HTR-8/SVneo (cell line): Measurements from ENCODE around the gene IQSEC3.
A peak's percentile ranks its signal among the peaks of the same experiment; 100 is the strongest.
"Not testable (repeated sequence)": the region's sequence is repeated elsewhere in the genome, so short reads cannot be mapped to it uniquely, and the experiment has no call there.

Experiments
- DNase-seq: peaks from one replicate; pipeline ENCODE4 v3.0.0; 2011; ENCODE audit warnings: low spot score, mixed read lengths; ENCODE audit not compliant: insufficient read length
- FAIRE-seq: peaks from 2 replicates; lab custom pipeline; 2011; peaks lifted over from hg19 to GRCh38; lab: Jason Lieb, UNC

Gene IQSEC3

DNA sequence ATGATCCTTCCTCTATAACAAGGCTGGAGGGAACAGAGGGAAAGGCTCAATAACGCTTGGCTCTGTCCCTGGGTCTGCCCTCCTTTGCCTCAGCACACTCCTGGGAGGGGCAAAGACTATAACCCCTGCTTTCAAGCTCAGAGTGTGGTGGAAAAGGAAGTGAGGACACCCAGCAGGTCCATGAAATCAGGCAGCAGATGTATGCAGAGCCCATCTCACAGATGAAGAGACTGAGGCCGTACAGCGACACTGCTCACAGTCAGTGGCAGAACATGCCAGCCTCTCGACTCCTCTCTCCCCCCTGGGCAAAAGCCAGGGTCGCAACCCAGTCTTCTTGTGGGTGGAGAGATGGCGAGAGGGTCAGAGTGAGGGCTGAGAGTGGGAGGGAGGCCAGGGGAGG is 107.6 kb downstream of the IQSEC3 start:
- FAIRE-seq (no peak), DNase-seq (no peak)

DNA sequence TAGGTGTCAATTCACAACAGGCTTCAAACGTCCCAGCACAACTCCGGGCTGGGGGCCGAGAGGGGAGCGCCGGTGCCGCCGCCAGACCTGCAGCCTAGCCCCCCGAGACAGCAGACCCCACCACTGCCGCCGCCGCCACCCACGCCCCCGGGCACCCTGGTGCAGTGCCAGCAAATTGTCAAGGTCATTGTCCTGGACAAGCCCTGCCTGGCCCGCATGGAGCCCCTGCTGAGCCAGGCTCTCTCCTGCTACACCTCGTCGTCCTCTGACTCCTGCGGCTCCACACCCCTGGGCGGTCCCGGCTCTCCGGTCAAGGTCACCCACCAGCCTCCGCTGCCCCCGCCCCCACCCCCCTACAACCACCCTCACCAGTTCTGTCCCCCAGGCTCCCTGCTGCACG is 108.0 kb downstream of the IQSEC3 start:
- FAIRE-seq, result no peak

DNA sequence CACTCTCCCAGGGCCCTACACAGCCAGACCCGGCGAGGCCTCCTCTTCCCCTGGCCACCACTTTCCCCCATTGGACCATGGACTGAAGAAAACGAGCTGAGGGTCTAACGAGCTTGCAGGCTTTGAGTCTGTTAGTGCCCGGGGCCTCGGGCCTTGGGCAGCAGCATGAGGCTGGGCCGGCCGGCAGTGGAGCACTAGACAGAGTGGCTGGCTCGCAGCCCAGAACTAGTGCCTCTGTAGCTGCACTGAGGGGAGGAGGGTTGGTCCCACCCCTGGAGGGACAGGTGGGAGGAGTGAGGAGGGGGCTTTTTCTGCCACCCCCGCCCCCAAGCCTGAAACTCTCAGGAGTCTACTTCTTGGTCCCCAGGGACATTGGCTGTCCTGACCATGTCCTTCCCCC is 108.7 kb downstream of the IQSEC3 start:
- FAIRE-seq, result no peak
- DNase-seq, result no peak

More for the DNA sequence above, 108.0 kb downstream of the IQSEC3 start:
- DNase-seq, result no peak

DNA sequence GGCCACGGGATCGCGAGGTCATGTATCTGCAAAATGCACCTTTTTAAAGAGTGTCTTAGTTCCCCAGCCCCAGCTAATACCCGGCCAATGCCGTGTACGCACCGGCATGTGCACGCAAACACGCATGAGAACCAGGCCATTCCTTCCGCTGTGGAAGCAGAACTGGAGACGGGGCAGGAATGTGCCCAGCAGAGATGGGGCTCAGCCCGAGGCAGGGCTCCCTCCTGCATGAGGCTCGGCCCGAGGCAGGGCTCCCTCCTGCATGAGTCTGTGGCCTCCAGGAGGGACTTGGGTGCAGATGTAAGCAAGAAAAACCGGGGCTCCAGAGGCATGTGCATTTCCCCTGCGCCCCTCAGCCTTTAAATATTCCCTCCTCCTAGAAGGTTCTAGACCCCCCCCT is 109.2 kb downstream of the IQSEC3 start:
- FAIRE-seq (no peak), DNase-seq (no peak)

DNA sequence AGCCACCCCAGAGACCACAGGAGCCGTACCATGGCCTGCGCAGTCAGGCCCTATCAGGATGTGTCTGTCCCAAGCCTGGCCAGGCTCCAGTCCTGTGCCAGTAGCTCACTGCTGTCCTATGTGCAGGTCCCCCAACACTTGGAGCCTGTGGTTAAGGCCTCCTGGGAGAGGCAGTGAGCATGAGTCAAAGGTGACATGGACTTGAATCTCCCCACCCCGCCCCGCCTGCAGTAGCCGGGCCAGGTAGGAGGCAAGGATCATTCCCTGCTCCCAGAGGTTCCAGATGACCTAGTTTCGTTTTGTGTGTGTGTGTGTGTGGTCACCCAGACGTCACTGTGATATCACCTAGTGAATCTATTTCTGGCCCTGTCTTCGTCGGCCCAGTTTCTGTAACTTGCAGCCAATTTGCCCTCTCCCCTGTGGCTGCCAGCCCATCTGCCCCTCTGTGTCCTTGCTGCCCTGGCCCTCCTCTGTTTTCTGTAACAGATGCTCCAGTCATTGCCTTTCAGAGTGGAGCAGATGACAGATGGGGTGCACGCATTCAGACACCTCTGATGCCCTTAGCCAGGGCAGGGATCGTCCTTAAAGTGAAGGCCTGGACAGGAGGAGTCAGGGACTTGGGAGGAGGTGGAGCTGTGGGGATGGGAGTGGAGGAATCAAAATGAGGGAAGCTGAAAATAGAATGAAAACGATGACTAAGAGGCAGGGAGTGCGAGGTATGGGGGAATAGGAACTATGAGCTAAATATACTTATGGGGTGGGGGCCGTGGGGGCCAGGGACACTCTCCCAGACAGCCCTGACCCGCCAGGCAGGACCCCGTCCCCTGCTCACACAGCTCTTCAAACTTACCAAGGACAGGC is 110.0 kb downstream of the IQSEC3 start:
- peak; percentile 48 for DNase-seq
- FAIRE-seq, result no peak

DNA sequence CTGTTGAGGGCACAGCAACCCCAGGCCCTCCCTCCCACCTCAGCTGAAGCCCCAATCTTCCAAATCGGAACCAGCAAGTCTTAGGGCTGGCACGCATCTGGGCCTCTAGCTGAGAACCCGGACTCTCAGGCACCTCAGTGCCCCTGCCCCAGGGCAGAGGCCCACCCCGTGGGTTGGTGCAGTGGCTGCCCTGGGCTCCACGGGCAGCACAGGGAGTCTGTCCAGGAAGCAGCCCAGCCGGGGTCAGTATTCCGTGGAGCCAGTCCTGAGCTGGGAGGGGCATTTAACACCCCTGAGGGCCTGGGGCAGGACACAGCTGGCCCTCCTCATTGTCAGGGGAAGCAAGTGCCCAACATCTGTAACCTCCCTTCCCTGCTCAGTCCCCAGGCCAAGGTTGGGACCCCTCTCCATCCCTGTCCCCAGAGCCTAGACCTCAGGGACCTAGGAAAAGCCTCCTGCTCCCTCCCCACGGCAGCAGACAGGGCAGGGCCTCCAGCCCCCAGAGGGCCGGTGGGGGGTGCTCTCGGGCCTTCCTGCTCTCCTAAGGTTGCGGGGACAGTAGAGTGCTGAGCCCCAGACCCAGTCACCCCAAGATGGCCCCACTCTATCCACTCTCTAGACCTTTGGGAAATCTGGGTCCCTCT is 110.9 kb downstream of the IQSEC3 start:
- DNase-seq, result no peak
- no peak for FAIRE-seq

DNA sequence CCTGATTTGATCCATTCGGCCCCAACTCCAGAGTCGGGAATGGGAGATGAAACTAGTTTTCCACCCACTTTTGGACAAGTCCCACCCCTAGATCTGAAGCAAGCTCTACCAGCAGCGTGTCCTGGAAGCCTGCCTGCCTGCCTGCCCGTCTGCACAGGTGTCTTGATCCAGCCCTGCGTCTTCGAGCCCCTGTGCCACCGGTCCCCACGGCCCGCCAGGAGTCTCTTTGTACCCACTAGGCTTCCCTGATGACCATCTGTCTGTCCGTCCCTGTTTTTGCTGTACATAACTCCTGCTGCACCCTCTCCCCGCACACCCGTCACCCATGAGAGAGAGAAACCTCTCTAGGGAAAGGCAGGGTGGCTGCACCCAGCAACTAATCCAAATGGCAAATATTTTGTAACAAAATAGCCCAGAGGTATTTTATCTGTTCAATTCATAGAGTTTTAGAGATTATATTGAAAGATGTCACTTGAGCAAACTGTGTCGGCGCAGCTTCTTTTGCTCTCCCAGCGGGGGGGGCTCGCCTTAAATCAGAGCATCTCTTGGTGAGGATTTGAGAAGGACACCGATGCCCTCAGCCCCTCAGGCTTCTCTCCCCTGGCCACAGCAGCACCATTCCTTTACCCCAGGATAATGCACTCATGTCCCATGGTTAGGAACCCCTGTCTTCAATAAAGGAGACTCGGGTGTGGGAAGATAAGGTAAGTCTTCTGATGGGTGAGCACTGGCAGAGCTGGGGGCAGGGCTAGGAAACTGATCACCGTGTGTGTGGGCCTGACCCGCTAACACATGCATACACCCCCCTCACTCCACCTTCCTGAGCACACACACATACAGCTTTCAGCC is 111.6 kb downstream of the IQSEC3 start:
- peak; percentile 44 for FAIRE-seq

DNA sequence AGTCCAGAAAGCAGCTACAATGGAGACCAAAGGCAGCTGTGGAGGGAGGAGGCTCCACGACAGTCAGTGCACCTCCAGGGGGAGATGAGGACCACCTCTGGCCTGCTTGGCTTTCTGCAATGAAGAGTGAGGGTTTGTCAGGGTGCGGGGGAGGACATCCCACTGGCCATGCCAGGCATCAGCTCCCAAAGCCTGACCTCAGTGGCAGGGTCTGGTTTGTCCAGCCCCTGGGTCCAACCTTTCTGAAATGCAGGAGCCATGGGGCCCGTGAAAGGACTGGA is 112.2 kb downstream of the IQSEC3 start:
- DNase-seq (no peak), FAIRE-seq (no peak)

More for the DNA sequence above, 111.6 kb downstream of the IQSEC3 start:
- no peak for DNase-seq

DNA sequence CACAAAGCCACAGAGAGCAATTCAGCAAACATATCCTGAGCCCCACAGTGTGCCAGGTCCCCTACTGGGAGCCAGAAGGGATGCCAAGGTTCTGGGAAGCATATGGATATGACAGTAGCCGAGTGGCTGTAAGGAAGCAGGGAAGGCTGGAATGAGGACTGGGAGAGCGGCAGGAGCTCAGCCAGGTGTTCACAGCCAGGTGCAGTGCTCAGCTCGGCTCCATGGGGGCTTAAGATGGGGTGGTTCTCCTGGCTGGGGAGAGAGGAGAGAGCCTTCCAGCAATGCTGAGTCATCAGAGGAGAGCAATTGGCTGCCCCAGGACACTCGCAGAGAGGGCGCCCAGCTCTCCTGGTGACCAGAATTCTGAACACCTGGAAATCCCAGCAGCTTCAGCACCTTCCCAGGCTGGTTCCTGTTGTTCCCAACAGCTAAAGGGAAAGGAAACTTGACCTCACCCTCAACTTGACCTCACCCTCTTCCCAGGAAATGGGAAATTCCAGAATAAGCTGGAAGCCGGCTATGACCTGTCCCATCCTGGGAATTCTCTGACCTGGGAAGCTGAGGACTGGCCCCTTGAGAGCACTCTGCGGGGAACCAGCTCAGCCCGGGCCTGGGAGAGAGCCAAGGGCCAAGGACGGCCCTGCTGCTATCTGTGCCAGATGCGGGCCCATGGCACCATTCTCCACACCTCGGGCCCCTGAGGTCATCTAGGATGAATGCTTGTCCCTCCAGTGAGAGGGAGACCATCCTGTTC is 112.7 kb downstream of the IQSEC3 start:
- DNase-seq (no peak), FAIRE-seq (no peak)

DNA sequence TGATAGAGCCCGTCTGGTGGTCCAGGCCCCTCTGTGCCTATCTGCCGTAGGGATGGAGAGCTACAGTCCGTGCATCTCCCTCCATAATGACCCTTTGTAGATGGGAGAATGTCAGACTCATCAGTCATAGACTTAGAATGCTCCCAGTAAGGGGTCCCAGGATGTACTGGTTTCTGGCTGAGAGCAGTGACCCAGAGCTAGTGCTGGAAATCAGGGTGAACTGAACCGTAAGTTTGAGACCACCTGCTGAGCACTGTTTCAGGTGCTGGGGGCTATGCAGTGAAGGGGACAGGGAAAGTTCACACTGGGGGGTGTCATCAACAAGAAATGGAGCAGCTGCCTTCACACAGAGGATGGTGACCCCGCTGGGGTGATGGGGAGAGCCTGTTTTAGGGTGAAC is 113.3 kb downstream of the IQSEC3 start:
- FAIRE-seq (no peak), DNase-seq (no peak)

DNA sequence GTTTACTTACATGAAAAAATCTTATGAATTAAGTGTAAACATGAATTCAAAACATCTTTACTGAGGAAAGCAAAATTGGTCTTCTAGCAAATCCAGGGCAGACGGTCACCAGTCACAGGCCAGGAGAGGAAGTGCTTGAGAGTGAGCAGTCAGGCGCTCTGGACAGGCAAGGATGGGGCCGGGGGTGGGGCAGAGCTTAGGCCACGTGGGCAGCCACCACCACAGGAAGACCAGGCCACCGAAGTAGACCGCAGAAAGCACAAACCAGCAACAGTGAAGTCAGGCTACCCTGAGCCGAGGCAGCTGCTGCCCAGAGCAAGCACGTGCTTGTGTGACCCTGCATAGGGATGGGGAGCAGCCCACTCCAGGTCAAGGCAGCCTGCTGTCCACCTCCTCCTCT is 113.9 kb downstream of the IQSEC3 start:
- DNase-seq, result no peak
- FAIRE-seq, result peak; percentile 31

DNA sequence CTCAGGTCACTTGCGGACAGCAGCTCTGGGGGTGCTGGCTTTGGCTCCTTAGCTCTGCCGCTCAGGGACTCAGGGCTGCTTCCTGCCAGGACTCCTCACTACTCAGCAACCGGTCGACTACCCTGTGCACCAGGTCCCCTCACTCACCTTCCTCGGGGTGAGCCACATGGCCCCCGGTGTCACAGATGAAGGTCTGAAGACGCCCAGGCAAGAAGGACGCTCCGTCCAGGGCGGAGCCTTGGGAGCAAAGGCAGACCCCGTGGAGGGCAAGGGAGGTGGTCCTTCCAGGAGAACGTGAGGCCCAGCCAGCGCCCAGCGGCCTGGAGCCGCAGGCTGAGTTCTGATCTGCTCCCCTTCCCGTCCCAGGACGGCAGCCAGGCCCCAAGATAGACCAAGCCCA is 115.4 kb downstream of the IQSEC3 start:
- DNase-seq (no peak), FAIRE-seq (no peak)

DNA sequence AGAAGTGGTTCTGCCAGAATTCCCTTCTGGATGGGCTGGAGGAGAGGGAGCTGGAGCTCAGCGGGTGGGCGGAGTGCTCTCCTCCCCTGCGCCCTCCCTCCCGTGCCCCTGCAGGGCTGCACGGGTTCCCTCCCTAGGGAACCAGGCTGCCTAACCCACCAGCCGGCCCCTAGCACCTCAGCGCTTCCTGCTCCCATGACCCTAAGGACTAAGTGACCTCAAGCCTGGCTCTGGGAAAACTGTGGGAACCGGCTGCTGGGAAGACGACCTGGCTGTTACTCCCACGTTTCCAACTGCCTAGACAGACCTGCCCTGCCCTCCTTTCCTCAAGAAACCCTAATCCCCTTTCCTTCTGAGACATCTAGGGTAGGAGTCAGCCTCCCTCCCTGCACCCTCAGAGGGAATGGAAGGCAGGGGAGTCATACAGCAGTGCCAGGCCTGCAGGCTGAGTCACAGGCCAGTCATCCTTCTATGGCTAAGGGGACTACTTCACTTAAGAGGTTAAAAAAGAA is 115.9 kb downstream of the IQSEC3 start:
- FAIRE-seq (peak; percentile 20), DNase-seq (peak; percentile 76)

DNA sequence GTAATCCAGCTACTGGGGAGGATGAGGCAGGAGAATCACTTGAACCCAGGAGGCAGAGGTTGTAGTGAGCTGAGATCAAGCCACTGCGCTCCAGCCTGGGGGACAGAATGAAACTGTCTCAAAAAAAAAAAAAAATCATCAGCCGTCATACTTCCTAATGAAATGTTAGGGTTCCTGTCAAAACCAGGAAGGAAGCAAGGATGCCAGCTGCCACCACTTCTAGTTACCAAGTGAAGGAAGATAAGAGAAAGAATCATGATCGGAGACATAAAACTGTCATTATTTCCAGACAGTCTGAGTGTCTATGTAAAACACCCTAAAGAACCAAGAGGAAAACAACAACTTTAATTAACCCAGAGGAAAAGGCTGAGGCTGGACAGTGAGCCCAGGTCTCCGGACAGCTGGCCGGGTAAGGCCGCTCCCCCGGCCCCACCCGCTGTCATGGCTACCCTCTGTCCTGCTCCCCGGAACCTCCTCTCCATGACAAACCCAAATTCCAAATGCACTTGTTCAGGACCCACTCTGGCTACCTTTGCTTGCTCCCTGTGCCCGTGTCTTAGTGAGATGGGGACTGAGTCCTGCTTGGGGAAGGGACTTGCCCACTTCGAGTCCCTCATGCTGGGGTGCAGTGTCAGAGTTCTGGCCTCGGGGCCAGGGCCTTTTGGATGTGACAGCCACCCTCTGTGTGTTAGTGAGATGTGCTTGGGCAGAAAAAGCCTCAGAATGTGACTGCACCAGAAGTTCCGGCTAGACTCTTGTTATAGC is 118.4 kb downstream of the IQSEC3 start:
- no peak for FAIRE-seq

DNA sequence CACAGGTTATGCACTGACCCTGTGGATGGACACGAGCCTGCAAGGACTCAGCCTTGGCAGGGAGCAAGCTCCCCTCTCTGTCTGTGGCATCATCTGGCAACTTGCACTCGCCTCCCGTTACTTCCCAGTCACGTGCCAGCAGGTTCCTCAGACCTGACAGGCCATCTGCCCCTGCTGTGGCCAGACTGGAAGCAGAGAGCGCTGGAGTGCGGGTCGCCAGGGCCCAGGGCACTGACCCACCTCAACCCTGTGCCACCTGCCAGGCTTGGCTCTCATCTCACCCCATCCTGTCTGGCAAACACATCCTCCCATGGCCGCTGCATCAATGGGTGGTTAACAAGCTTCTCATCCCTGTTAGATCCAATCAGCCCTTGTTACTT is 119.0 kb downstream of the IQSEC3 start:
- no peak for FAIRE-seq
- no peak for DNase-seq

More for the DNA sequence above, 118.4 kb downstream of the IQSEC3 start:
- no peak for DNase-seq

DNA sequence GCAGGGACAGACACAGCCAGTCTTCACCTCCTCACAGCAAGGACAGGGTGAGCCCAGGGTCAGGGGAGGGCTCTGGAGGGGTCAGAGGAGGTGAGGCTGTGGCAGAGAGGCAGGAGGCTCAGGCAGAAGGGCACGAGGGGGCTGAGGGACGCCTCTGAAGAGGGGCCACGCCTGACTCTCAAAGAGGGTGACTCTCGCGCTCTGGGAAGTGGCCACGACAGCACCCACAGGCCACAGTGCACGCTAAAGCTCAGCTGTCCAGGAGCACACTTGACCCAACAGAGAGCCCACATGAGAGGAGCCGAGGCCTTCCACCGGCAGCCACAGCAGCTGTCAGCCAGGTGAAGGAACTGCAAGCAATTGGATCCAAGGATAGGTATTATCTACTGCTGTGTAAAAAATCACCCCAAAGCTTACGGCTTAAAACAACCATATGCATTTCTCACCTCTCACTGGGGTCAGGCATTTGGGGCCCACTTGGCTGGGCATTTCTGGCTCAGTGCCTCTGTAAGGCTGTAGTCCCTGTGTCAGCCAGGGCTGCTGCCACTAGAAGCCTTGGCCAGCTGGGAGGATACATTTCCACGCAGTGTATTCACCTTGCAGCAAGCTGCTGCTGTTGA is 119.5 kb downstream of the IQSEC3 start:
- DNase-seq, result no peak
- FAIRE-seq, result no peak

DNA sequence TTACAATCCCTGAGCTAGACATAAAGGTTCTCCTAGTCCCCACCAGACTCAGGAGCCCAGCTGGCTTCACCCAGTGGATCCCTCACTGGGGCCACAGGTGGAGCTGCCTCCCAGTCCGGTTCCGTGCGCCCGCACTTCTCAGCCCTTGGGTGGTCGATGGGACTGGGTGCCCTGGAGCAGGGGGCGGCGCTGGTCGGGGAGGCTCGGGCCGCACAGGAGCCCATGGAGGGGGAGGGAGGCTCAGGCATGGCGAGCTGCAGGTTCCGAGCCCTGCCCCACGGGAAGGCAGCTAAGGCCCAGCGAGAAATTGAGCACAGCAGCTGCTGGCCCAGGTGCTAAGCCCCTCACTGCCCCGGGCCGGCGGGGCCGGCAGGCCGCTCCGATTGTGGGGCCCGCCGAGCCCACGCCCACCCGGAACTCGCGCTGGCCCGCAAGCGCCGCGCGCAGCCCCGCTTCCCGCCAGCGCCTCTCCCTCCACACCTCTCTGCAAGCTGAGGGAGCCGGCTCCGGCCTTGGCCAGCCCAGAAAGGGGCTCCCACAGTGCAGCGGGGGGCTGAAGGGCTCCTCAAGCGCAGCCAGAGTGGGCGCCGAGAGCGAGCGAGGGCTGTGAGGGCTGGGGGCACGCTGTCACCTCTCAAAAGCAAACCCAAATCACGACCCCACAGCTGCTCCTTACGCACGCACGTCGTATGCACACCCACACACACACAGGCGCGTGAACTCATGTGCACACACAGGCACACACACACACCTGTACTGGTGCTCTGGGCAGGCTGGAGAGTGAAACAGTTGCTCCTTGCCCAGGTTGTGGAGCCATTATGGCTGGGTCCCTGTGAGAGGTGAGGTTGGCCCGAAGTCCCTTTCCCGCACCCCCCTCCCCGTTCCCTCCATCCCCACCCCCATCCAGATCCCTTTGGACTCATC is 121.7 kb downstream of the IQSEC3 start:
- FAIRE-seq, result peak; percentile 60

More for the DNA sequence above, 121.7 kb downstream of the IQSEC3 start:
- DNase-seq, result not testable (repeated sequence)
